Spleen (tissue), 7 donors: ENCODE results near the gene FAM83E.

Source experiments
- POLR2A ChIP-seq, 3 donors: fragments of 450-650 bp; IDR thresholded peaks; one replicate each; pipeline ENCODE4 v1.5.1; 2017; ENCODE audit warnings: antibody characterized with exemption in 3 of 3, mild to moderate bottlenecking in 1 of 3
- TF ChIP-seq, protein P1 (sequence below), 11 experiments: fragments of 200-600 bp in 7 of 11; fragments of 450-650 bp in 4 of 11; sonication (generic) in 4 of 11; IDR thresholded peaks in 8 of 11; conservative IDR thresholded peaks in 3 of 11; 1 replicate in 7 of 11; 2 replicates in 4 of 11; pipeline versions ENCODE4 v1.4.0 to v1.8.0; 2016 to 2021; ENCODE audit warnings: antibody characterized with exemption in 11 of 11, inconsistent platforms in 4 of 11, mild to moderate bottlenecking in 1 of 11
- donor health status: DM: no; HTN: no; CAD: no; lungs with moderate emphysema.
- donor health status: DM: no; HTN: no; CAD: no.
- donor health status: DM: no; HTN: no; CAD: no.

DNA sequence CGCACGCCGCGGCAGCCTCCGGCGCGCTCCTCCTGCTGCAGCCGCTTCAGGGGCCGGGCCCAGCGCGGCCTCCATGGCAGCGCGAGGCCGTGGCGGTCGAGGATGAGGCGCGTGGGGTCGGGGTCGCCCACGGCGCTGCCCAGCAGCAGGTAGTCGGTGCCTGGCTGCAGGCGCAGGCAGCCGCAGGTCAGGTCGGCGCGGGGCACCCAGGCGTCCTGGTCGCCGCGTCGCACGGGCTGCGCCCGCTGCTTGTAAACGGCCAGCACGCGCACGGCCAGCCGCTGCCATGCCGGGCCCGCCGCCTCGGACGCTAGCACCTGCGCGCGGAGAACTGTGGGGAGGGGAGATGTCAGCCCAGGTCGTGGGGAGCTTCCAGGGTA lies 46.8 kb upstream of the FAM83E start:
- TF ChIP-seq, protein P1, sequence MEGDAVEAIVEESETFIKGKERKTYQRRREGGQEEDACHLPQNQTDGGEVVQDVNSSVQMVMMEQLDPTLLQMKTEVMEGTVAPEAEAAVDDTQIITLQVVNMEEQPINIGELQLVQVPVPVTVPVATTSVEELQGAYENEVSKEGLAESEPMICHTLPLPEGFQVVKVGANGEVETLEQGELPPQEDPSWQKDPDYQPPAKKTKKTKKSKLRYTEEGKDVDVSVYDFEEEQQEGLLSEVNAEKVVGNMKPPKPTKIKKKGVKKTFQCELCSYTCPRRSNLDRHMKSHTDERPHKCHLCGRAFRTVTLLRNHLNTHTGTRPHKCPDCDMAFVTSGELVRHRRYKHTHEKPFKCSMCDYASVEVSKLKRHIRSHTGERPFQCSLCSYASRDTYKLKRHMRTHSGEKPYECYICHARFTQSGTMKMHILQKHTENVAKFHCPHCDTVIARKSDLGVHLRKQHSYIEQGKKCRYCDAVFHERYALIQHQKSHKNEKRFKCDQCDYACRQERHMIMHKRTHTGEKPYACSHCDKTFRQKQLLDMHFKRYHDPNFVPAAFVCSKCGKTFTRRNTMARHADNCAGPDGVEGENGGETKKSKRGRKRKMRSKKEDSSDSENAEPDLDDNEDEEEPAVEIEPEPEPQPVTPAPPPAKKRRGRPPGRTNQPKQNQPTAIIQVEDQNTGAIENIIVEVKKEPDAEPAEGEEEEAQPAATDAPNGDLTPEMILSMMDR (IDR thresholded peaks at IDR 0.05 in 8 of 11, conservative IDR thresholded peaks at IDR 0.05 in 3 of 11) = no peak
- no peak for TF ChIP-seq POLR2A (IDR thresholded peaks at IDR 0.05)
